Measurements from ENCODE around the gene SLC18B1. TPM values are rescaled to one million over a fixed set of nuclear protein-coding genes. Genes with fewer than 3 reads are reported as not detected.

The SLC18B1 gene
- total and polyA plus RNA-seq, 2 of the 8 experiments (the other 6 are each of a cell fraction or from before 2014, with no cell fraction given), result 17.2 to 23.4 TPM

GRCh38 chr6:132817554-132818403, 19.3 kb upstream of the SLC18B1 start (continued):
- TF ChIP-seq CHD7 (IDR thresholded peaks at IDR 0.05; ENCODE audit: insufficient replicate concordance, low read length) (peak; percentile 1), CTCF (IDR thresholded peaks at IDR 0.05; ENCODE audit: control extremely low read depth in 1 of 3, insufficient read depth in 1 of 3, low read depth in 1 of 3, low read length in 3 of 3) (no peak), TAF1 (IDR thresholded peaks at IDR 0.05; ENCODE audit: low read depth, low read length) (no peak), ATF2 (IDR thresholded peaks at IDR 0.05; ENCODE audit: low read length) (peak; percentile 30; the same call in 1 of the 2 replicates)

Data from H1 (cell line).